WERI-Rb-1 (cell line): Measurements from ENCODE around the gene MBTPS2.

Experiments
- DNase-seq: peaks from one replicate; pipeline ENCODE4 v3.0.0-alpha.2; 2020
- H3K27ac ChIP-seq: fragments of 250-450 bp; sonication (Bioruptor Pico); 2 replicates; pipeline ENCODE4 v1.5.1; 2020; ENCODE audit warnings: mild to moderate bottlenecking, moderate library complexity
- H3K27me3 ChIP-seq: fragments of 250-450 bp; sonication (Bioruptor Pico); 2 replicates; pipeline ENCODE4 v1.5.1; 2021; ENCODE audit warnings: mild to moderate bottlenecking, low read depth, moderate library complexity; ENCODE audit not compliant: insufficient read depth, severe bottlenecking
- H3K36me3 ChIP-seq: fragments of 250-450 bp; sonication (Bioruptor Pico); 2 replicates; pipeline ENCODE4 v1.5.1; 2020; ENCODE audit warnings: mild to moderate bottlenecking, moderate library complexity
- H3K4me3 ChIP-seq: 2 replicates; pipeline ENCODE4 v1.5.1; 2011; ENCODE audit warnings: low read depth, mild to moderate bottlenecking, control low read depth, low read length
- H3K9me3 ChIP-seq: fragments of 250-450 bp; sonication (Bioruptor Pico); 2 replicates; pipeline ENCODE4 v1.5.1; 2021; ENCODE audit warnings: mild to moderate bottlenecking, moderate library complexity; ENCODE audit not compliant: severe bottlenecking
- CTCF ChIP-seq: IDR thresholded peaks from 2 replicates; pipeline ENCODE4 v1.5.1; 2011; ENCODE audit warnings: low read depth, mild to moderate bottlenecking, control low read depth, inconsistent platforms, low read length

Gene MBTPS2

DNA sequence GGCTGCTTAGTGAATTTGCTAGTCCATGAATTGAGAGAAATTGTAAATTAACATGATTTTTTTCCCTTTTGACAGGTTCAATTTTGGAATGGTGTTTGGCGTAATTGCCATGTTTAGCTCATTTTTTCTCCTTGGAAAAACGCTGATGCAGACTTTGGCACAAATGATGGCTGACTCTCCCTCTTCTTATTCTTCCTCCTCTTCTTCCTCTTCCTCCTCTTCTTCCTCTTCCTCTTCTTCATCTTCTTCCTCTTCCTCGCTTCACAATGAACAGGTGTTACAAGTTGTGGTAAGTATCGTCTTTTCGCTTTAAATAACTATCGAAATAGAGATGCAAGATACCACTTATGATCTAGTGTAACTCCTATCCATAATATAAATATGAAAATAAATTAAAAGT lies 5.7 kb downstream of the MBTPS2 start:
- Histone ChIP-seq H3K27ac (no peak overlapping the region), H3K36me3 (peaks cover 14% of the 10 kb centered on the region; the same call in 1 of the 2 replicates), H3K4me3 (no peak overlapping the region), H3K9me3 (no peaks in the 10 kb centered on the region), H3K27me3 (peaks cover 2% of the 10 kb centered on the region)
- DNase-seq: no peak
- TF ChIP-seq CTCF: no peak

DNA sequence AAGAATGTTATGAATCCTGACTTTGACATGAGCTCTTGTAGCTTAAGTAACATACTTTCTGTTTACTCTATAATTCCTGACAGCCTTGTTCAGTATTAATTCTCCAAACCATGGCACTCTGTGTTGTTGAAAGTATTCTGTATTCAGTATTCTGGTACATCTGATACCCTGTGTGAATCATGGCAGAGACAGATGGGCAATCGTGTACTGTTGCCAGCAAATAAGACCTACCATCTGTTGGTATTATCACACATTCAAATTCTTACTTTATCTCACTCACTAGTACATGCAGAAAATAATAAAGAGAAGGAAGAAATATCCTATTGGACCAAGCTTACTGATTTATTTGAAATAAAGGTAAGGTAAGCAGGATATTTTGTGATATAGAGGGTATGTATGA lies 7.9 kb downstream of the MBTPS2 start:
- no peak for TF ChIP-seq CTCF
- no peak for DNase-seq
- peak overlapping the region; percentile 43 for H3K27ac ChIP-seq
- H3K27me3 ChIP-seq: peaks cover 2% of the 10 kb centered on the region
- no peak overlapping the region for H3K4me3 ChIP-seq
- no peaks in the 10 kb centered on the region for H3K9me3 ChIP-seq
- H3K36me3 ChIP-seq: peaks cover 14% of the 10 kb centered on the region; the same call in 1 of the 2 replicates

- no peak for TF ChIP-seq CTCF
- Histone ChIP-seq H3K27ac (no peak overlapping the region), H3K27me3 (peaks cover 7% of the 10 kb centered on the region), H3K9me3 (no peaks in the 10 kb centered on the region), H3K36me3 (peaks cover 2% of the 10 kb centered on the region), H3K4me3 (no peak overlapping the region)
- no peak for DNase-seq
Measured at GRCh38 chrX:21853578-21853977, 14.2 kb downstream of the MBTPS2 start.

DNA sequence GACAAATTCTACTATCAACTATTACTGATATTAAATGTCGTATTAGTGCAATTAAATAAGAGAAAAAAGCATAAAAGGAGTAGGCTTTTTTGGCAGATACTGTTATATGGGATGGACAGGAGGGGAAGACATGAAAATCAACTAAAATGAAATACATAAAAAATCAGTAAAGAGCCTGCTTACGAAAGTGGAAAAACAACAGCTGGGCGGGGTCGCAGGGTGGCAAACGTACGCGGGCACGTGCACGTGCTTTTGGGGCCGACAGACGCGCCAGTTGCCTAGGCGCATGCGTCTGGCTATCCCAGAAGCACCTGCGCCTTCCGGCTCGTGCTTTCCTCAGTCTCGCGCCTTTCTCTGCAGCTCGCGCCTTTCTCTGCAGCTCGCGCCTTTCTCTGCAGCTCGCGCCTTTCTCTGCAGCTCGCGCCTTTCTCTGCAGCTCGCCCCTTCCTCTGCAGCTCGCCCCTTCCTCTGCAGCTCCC lies 16.6 kb downstream of the MBTPS2 start, which contains the start of gene YY2:
YY2 (plus strand) TSS at position 51 of the 479 bp plus-strand sequence. CDS start 498 bp downstream, outside the sequence.
- TF ChIP-seq CTCF: no peak
- H3K27ac ChIP-seq: no peak within 1 kb of the TSS
- no peak for DNase-seq
- H3K27me3 ChIP-seq: peaks cover 5% of the 10 kb centered on the region
- H3K4me3 ChIP-seq: no peak within 1 kb of the TSS
- no peaks in the 10 kb centered on the region for H3K9me3 ChIP-seq
- H3K36me3 ChIP-seq: peaks cover 2% of the 10 kb centered on the region

GRCh38 chrX:21856504-21856903 lies 17.1 kb downstream of the MBTPS2 start:
- no peak overlapping the region for H3K4me3 ChIP-seq
- H3K27ac ChIP-seq: no peak overlapping the region
- no peak for DNase-seq
- TF ChIP-seq CTCF: no peak
- no peaks in the 10 kb centered on the region for H3K9me3 ChIP-seq
- H3K27me3 ChIP-seq: peaks cover 5% of the 10 kb centered on the region
- H3K36me3 ChIP-seq: peaks cover 2% of the 10 kb centered on the region

GRCh38 chrX:21863241-21863640 lies 23.8 kb downstream of the MBTPS2 start:
- Histone ChIP-seq H3K4me3 (no peak overlapping the region), H3K27me3 (no peaks in the 10 kb centered on the region), H3K27ac (no peak overlapping the region), H3K9me3 (no peaks in the 10 kb centered on the region), H3K36me3 (no peaks in the 10 kb centered on the region)
- no peak for DNase-seq
- no peak for TF ChIP-seq CTCF
